Activated CD8-positive, alpha-beta memory T cell treated with anti-CD3 and anti-CD28 coated beads for 24 hours (primary cell): Measurements from ENCODE around the gene BMAL1.

ENCODE experiments used
- DNase-seq: peaks from one replicate; pipeline ENCODE4 v3.0.0-alpha.2; 2020

The BMAL1 gene

DNA sequence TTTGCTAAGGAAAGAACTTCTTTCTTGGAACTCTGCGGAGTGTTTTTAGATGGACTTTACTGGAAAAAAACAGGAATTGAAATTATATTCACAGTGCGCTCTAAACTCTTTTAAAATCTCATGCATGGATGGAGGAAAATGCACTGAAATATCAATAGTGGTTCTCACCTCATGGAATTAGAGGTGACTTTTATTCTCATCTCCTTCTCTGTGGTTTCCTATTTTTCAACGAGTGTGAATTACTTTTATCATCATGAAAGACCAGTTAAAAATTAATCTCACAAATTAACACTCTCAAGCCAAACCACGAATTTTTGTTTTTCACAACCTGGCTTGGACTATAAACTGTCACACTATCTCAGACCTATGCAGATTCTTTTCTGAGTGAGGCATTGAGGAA lies 16.6 kb downstream of the BMAL1 start:
- no peak for DNase-seq

DNA sequence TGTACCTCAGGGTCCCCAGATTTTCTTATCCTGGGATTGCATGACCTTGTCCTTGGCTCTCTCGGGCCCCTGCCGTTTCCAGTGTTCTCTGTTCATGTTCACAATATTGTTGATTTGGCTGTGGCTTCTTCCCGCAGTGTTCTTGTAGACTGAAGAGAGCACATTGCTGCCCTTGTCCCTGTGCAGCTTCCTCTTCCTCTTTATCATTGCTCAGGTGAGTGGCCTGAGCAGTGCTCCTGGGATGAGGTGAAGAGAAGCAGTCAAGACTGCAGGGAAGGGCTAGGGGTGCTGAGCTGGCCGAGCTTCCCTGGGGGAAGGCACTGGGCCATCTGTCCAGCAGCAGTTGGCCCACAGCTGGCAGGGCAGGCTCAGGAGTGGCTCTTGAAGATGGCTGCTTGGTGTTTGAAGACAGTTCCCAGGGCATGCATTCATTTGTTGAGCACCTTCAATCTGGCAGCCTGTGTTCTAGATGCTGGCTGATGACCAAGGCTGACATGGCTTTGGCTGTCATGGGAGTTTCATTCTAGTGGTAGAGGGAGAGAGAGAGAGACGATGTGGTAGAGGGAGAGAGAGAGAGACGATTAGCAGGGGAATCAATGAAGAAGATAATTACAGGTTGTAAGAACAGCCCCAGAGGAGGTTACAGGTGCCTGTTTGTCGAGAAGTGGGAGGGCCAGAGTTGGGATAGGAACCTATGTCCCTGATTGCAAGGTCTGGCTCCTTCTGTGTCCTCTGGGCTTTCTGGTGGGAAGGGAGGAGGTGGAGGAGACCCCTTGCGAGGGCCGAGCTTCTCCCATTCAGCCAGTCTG lies 17.4 kb downstream of the BMAL1 start:
- peak; percentile 49 for DNase-seq

DNA sequence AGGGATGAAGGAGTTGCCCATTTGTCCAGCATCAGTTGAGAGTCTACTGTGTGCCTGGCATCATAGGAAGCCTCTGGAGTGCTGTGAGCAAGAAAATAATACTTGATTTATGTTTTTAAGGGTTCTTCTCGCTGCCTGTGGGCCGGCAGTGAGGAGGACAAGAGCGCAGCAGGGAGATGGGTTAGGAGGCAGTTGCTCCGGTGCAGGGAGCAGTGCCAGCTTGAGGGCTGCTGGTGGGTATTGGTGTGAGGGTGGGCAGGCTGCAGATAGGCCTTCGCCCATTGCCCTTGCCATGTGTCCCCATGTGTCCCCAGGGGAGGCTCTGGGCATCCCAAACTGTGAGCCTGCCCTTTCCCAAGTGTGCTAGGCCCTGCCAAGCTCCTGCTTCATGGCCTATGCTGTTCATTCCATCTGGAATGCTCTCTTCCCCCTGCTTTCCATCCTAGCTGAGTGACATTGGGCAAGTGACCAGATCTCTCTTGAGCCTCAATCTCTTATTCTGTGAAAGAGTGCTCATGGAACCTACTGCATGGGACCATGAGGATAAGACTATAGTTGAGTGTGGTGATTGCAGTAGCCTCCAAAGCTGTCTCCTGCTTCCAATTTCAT lies 19.8 kb downstream of the BMAL1 start:
- peak; percentile 51 for DNase-seq

DNA sequence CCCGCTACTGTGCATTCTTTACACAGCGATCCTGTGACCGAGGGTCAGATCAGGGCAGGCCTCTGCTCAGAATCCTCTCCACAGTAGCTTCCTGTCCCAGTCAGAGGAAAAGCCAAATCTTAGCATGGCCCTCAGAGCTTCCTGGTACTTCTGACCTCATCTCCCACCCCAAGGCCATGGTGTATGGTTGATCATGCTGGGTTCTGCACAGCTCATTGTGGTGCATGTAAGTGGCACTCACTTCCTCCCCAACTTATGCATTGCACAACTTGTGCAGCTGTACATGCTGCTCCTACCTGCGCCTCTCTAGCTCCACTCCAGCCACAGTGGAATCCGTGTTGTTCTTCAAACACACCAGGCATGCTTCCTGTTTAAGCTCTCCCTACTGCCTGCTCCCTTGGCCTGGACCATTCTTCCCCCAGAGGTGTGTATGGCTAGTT lies 20.3 kb downstream of the BMAL1 start:
- peak; percentile 57 for DNase-seq

DNA sequence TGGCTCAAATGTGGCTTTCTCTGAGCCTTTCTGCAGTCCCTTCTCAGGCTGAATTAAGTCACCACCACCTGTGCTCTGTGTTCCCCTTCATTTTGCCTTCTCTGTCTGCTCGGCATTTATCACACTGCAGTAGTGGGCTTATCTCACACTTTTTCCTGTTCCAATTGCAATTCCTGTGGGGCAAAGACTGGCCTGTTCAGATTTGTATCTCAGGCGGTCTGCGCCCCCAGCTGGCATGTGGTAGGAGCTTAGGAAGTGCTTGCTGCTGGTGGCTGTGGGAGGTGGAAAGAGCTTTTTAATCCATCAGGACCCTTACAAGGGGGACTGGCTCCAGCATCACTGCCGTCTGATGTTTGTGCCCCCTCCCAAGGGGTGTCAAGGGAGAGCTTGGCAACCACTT lies 21.2 kb downstream of the BMAL1 start:
- DNase-seq, result peak; percentile 42

DNA sequence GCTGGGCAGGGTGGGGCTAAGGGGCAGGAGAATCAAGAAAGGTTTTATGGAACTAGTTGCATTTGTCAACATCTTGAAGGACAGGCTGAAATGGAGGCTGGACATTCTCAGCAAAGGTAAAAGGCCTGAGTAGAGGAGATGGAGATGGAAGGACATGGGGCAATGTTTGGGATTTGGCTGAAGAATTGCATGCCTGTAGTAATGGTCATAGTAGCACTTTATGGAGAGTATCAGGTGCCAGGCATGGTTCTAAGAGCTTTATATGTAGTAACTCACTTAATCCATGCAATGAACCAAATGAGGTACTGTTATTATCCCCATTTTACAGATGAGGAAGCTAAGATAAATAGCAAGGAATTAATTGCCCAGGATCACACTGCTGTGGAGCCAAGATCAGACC lies 23.9 kb downstream of the BMAL1 start:
- DNase-seq, result no peak

DNA sequence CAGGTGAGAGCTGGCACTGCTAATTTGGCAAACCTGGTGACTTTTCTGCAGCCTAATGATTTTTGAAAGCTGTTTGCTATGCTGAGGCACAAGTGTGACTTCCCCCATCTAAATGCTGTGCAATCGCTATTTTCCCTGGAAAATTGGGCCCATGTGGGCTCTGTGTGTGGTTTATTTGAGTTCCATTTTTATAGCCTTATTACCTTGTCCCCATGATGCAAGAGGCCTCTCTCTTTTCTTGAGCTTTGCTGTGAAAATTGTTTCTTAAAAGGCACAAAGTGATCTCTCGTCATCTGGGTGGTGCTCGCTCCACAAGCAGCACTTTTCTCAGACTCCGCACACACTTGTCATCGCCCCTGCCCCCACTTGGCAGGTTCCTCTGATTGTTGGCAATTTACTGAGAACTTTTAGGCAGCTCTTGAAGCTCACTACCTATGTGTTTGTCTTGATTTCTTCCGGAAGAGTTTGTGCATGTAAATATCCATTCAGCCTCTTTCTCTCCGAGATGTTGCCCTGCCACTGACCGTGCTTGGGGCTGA lies 24.9 kb downstream of the BMAL1 start:
- DNase-seq, result no peak

DNA sequence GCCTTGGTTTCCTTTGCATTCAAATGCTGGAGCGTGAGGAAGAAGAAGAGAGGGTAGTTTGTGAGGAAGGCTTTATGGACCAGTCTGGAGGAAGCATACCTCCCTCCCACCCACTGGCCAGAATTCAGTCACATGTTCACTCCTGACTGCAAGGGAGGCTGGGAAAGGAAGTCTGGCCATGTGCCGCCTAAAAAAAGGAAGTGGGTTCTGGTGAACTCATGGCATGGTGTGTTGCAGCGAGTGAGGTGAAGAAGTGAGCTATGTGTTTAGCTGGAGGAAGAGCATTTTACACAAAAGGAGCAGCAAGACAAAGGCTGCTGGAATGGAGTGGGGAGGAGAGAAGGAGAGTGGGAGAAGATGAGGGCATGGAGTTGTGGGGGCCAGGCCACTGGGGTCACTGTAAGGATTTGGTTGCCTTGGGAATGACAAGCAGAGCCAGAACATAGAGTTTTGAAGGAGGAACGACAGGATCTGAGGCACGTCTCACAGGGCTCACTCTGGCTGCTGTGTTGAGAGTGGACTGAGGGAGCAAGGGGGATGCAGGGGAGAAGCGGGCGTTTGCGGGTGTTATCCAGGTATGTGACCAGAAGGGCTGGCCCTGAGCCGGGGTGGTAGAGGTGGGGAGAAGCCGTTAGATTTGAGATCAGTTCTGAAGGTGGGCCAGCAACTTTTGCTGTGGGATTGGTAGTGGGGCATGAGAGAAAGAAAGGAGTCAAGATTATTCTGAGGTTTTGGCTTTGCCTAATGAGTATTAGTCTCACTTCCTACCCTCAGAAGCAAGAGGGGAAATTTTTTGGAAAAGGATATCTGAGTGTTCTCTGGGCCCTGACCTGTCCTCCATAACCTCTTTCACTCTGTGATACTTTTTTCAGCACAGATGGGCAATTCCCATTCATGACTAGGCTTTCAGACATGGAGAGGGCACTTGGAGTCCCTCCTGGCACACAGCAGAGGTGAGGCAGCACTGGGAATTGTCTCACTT lies 26.4 kb downstream of the BMAL1 start:
- no peak for DNase-seq

DNA sequence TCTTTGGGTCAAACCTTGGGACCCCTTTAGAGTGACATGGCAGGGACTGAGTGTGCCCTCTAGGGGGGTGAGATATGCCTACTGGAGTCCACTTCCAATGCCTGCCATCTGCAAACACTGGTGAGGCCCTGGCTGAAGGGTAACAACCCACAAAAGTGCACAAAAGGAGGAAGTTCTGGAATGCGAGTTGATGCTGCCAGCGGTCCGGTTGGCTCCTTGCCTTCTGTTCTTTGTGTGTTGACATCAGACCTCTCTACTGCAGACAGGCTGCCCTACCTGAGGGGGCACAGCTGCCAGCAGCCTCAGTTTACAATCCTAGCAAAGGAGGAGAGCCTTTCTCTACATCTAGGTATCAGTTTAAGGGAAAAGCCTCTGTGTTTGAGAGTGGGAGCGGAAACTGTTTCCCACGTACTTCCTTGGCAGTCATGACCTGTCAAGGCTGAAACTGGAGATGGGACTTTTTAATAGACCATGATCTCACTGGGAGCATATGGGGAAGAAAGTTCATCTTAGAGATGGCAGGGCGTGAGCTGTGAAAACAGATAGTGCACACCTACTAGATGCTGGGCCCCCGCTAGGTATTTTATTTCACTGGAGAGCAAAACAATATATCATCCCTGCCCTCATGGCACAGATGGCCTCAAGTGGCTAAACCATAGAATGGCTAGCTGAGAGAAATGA lies 27.2 kb downstream of the BMAL1 start:
- DNase-seq, result no peak

DNA sequence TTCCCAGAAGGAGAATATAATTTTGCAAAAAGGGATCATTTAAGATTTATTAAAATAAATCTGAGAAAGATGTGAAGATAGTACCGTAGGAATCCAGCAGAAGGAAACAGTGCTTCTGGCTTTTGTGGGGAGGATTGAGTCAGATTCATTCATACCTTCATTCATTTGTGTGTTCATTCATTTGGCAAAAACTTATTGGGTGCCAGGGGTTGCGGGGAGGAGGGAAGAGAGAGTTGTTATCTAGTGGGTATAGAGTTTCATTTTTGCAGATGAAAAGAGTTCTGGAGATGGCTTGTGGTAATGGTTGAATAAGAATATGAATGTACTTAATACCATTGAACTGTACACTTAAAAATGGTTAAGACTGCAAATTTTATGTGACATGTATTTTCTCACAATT lies 31.1 kb downstream of the BMAL1 start:
- no peak for DNase-seq

DNA sequence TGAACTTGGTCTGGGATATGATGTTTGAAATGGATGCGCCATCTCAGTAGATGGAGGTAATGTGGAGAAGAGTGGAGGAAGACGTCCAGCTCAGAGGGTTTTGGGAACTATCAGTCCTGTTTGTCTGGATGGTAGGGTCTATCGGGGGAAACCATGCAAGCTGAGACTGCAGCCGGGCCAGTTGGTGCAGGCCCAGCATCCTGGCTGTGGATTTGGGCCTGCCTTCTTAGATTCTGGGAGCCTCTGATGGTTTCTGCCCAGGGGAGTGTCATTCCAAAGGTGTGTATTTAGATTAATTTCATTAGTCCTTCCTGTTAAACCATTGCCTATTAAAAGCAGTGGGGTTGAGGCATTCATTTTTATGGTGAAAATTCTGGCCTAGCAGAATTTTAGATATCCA lies 31.6 kb downstream of the BMAL1 start:
- no peak for DNase-seq

DNA sequence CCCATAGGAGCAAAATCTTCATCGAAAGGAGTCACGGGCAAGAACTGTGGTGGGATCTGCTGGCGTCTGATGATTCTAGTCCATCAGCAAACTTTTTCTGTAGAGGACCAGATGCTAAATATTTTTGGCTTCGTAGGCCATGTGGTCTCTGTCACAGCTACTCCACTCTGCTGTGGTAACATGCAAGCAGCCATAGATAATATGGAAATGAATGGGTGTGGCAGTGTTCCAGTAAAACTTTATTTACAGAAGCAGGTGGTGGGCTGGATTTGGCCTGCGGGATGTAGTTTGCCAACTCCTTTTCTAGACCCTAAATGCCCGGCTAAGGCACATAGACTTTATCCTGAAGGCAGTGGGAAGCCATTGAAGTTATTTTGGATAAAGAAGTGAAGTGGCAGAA lies 32.9 kb downstream of the BMAL1 start:
- DNase-seq, result no peak

DNA sequence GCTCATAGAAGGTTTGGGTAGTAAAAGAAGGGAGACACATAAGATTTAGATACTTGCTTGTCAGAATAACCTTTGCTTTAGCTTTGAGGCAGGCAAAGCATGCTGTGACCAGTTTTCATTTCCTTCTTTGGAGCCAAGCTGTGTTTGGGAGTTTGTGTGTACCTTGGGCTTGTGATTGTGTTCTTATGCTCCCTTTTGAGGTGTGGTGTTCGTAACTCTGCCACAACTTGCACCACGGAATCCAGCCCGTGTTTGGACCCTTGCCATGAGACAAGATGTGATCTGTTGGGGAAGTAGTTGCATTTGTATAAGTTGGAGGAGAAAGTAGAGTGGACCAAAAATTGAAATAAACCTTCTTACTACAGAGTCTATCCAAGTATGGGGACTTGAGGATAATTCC lies 34.0 kb downstream of the BMAL1 start:
- DNase-seq, result no peak

DNA sequence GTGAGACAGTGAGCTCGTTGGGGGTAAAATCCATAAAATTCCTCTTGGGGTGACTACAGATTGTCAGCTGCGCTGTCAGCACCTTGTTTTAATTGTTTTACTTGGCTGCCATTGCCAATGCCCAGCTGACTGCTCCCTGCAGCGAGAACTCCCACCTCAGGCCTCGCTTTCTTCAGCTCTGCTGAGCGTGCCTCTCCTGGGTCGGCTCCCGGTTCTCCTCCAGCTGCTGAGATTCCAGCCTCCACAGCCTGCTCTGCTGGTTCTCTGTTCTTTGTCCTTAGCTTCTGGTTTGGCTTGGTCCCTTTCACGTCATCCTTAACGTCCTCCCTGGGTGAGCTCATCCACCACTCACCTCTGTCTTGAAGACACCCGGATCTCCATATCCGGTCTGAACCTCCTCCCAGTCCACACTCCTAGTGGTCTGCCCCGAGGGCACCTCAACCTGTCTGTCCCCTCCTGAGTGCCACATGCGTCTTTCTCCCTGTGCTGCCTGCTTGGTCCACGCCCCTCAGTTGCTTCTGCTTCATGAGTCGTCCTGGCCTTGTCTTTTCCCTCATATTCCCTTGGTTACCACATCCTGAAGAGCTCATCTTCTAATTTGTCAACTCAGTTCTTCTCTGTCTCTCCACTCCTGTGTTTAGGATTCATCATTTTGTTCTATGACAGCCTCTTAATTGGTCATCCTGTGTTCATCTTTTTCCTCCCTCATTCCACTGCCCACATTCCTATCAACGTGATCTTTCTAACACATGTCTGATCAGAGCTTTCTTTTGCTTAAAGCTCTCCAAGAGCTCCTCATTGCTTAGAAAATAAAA lies 35.6 kb downstream of the BMAL1 start:
- DNase-seq, result no peak

DNA sequence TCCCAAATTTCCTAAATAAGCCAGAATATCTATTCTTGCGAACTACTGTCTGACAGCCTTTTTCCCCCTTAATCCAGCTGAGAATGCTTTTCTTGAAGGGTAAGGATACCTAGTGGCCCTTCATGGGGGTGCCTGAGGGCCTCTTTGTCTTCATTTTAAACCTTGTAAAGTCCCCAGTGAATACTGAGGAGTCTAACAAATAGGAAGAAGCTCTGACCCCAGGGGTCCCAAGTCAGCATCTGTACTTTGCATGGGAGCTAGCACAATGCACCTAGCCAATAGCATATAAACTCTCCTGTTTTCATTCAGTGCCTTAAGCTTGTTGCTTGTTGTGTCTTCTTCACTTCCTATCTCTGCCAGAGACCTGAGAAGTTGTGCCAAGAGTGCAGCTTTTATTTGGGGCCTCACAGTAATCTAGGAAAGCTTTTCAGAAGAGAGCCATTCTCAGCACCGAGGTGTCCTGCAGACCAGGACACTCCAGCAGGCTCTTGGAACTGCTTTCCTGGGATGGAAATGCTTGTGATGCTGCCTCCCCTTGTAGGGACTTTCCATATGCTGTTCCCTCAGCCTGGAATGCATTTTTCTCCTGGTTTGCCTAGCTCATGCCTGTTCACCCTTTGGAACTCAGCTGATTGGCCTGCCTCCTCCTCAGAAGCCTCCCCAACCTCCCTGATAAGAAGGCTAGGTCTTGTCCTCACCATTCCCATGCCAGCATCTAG lies 37.2 kb downstream of the BMAL1 start:
- DNase-seq, result no peak

DNA sequence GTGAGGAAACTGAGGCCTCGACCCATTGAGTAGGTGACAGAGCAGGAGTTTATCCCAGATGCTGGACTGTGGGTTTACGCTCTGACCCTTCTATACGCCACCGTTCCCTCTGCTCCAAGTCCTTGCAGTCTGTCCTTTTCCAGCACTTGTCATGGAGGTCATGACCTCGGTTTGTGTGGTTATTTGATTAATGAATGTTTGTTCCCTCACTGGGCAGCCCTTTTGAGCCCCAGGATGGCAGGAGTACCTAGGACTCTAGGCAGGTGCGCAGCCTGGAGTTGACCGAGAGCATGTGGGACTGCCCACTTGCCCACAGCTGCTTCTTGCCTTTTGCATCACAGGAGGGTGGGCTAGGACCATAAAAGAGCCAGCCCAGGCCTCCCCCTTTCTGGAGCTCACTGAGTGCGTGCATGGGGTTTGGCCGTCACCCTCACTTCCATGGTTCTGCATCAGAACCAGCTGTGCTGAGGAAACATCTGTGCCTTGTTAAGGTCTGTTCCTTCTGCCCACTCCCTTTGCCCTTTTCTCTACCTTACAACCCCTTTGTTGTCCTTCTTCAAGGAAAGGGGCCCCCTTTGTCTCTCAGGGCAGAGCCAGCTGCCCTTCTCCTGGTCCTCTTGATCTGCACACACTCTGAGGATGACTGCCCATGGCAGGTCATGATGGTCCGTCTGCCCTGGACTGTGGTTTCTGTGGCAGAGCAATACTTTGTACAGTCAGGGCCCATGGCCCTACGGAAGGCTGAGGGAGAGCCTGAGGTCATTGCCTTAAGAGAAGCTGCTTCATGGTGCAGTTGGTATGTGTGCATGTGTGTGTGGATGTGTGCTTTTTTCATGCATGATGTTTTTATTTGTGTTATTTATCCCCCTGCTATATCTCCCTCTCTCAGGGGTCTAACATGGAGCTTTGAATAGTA lies 38.2 kb downstream of the BMAL1 start:
- no peak for DNase-seq

DNA sequence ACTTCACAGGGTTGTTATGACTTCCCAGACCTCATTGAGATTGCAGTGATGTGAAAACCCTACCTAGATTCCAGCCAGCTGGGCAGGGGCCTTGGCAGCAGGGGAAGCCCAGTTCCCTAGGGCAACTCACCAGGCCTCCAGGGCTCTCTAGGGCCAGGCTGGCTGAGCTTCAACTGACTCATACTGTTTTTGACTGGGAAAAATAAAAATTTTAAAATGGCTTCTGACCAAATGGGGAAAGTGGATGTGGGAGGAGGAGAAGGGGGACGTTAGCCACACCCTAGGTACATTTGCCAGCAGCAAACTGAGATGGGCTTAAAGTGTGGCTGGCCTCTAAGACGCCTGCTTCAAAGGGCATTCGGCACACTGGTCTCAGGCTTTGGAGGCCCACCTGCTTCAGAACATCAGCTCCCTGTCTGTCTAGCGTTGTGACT lies 39.0 kb downstream of the BMAL1 start:
- no peak for DNase-seq

DNA sequence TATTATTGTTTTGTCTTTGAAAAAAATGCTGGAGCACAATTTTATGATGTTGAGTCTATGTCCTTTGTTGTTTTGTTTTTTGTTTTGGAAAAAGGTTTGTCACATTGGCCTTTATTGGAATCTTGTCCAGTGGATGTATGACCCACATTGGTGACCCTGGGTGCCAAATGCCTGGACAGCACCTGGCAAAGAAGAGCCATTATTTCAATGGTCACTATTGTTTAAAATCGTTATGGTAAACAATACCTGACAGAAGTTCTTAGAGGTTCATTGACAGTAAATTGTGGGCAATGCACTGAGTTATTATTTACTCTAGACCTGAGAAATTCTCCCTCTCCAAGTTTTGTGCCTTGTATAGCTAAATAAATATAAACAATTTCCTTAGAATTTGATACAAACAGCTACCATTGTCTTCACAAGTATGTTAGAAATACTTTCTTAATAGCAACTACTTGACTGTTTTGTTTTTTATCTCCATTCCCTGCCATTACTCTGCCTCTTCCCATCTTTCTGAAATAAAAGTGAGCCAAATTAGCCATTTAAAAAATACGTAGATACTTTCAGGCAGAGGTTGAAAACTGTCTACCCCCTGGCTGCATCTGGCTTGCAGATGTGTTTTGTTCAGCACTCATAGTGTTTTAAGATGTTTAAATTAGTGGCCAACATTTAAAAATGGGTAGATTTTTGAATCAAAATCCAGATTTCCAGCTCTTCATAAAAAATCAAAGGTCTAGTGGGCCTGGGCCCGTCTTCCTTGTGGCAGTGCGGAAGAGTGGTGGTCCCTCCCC lies 39.9 kb downstream of the BMAL1 start:
- DNase-seq, result no peak
